D341Med (cell line): ENCODE measurements around the gene YY1.
"Not testable (repeated sequence)": the region's sequence is repeated elsewhere in the genome, so short reads cannot be mapped to it uniquely, and the experiment has no call there.

Experiments
- DNase-seq: peaks from one replicate; pipeline ENCODE4 v3.0.0; 2012; ENCODE audit warnings: low spot score

The YY1 gene

GRCh38 chr14:100213956-100214769 is 24.8 kb upstream of the YY1 start:
- peak; percentile 99 for DNase-seq

- no peak for DNase-seq
Observed at GRCh38 chr14:100214770-100215083, 24.2 kb upstream of the YY1 start.

- no peak for DNase-seq
Observed at GRCh38 chr14:100215330-100215885, 23.5 kb upstream of the YY1 start.

GRCh38 chr14:100219126-100219785 is 19.7 kb upstream of the YY1 start:
- no peak for DNase-seq

- peak; percentile 72 for DNase-seq
Observed at GRCh38 chr14:100221533-100222223, 17.3 kb upstream of the YY1 start.

GRCh38 chr14:100222224-100223093 is 16.5 kb upstream of the YY1 start:
- peak; percentile 60 for DNase-seq

- DNase-seq: no peak
Observed at GRCh38 chr14:100223332-100224201, 15.4 kb upstream of the YY1 start.

GRCh38 chr14:100224229-100224866 is 14.6 kb upstream of the YY1 start:
- DNase-seq: no peak

GRCh38 chr14:100225169-100225568 is 13.8 kb upstream of the YY1 start:
- no peak for DNase-seq

- no peak for DNase-seq
Observed at GRCh38 chr14:100230361-100230760, 8.6 kb upstream of the YY1 start.

- no peak for DNase-seq
Observed at GRCh38 chr14:100234511-100234910, 4.4 kb upstream of the YY1 start.

GRCh38 chr14:100236271-100236818 is 2.6 kb upstream of the YY1 start:
- not testable (repeated sequence) for DNase-seq

- DNase-seq: no peak
Observed at GRCh38 chr14:100236881-100237280, 2.1 kb upstream of the YY1 start.

GRCh38 chr14:100237735-100238418 is 1.1 kb upstream of the YY1 start:
- DNase-seq: peak; percentile 74

GRCh38 chr14:100239211-100239839 is 381 bp downstream of the YY1 start:
- no peak for DNase-seq

- DNase-seq: peak; percentile 92
Observed at GRCh38 chr14:100239840-100240667, 1.1 kb downstream of the YY1 start.

GRCh38 chr14:100240668-100241032 is 1.7 kb downstream of the YY1 start:
- DNase-seq: no peak

GRCh38 chr14:100241279-100241678 is 2.3 kb downstream of the YY1 start:
- no peak for DNase-seq
